Activated naive CD8-positive, alpha-beta T cell treated with anti-CD3 and anti-CD28 coated beads, Interleukin-2, amount 50 U/mL, for 24 hours (primary cell): Measurements from ENCODE around the gene CARF.
A peak's percentile ranks its signal among the peaks of the same experiment; 100 is the strongest.
"Not testable (repeated sequence)": the region's sequence is repeated elsewhere in the genome, so short reads cannot be mapped to it uniquely, and the experiment has no call there.

Source experiments
- ATAC-seq: fragments of 150-1000 bp; cut with Tn5 transposase; one replicate; pipeline ENCODE4 v1.10.0; 2021
- DNase-seq: peaks from one replicate; pipeline ENCODE4 v3.0.0; 2021
- H3K27ac Mint-ChIP-seq: one replicate; pipeline ENCODE4 v1.8.0; 2021; ENCODE audit warnings: mild to moderate bottlenecking, mixed read lengths
- H3K27me3 Mint-ChIP-seq: one replicate; pipeline ENCODE4 v1.8.0; 2021; ENCODE audit warnings: mixed read lengths
- H3K36me3 Mint-ChIP-seq: one replicate; pipeline ENCODE4 v1.8.0; 2021; ENCODE audit warnings: low read depth, mixed read lengths
- H3K4me1 Mint-ChIP-seq: one replicate; pipeline ENCODE4 v1.8.0; 2021; ENCODE audit warnings: mixed read lengths
- H3K4me3 Mint-ChIP-seq: one replicate; pipeline ENCODE4 v1.8.0; 2021; ENCODE audit warnings: mild to moderate bottlenecking, moderate library complexity, mixed read lengths
- H3K9me3 Mint-ChIP-seq: one replicate; pipeline ENCODE4 v1.8.0; 2021; ENCODE audit warnings: mixed read lengths

The CARF gene

GRCh38 chr2:202911512-202912341 is at the start of gene CARF, which contains the start of gene WDR12:
Gene CARF (plus strand): TSS chr2:202912275. CDS start chr2:202941903, 29,628 bp downstream.
Gene WDR12 (minus strand): TSS chr2:202911673. CDS start chr2:202911476, 197 bp downstream.
- Mint-ChIP-seq H3K36me3 (peaks cover 18% of the 10 kb centered on the region), H3K9me3 (no peaks in the 10 kb centered on the region), H3K27ac (peak within 1 kb of the TSS; percentile 97), H3K27me3 (no peaks in the 10 kb centered on the region), H3K4me1 (peaks cover 41% of the 10 kb centered on the region), H3K4me3 (peak within 1 kb of the TSS; percentile 99)
- peak; percentile 91 for DNase-seq
- ATAC-seq: peak; percentile 86

GRCh38 chr2:202870431-202871299 is 41.4 kb upstream of the CARF start:
- Mint-ChIP-seq H3K36me3 (no peaks in the 10 kb centered on the region), H3K27me3 (no peaks in the 10 kb centered on the region), H3K9me3 (no peaks in the 10 kb centered on the region), H3K27ac (peak overlapping the region; percentile 85), H3K4me1 (peaks cover 11% of the 10 kb centered on the region), H3K4me3 (peak overlapping the region; percentile 88)
- DNase-seq (peak; percentile 65), ATAC-seq (peak; percentile 69)

- H3K27ac Mint-ChIP-seq: peak within 1 kb of the TSS; percentile 85
- H3K9me3 Mint-ChIP-seq: no peaks in the 10 kb centered on the region
- H3K4me1 Mint-ChIP-seq: peaks cover 11% of the 10 kb centered on the region
- H3K36me3 Mint-ChIP-seq: no peaks in the 10 kb centered on the region
- peak; percentile 66 for DNase-seq
- peak within 1 kb of the TSS; percentile 88 for H3K4me3 Mint-ChIP-seq
- peak; percentile 84 for ATAC-seq
- H3K27me3 Mint-ChIP-seq: no peaks in the 10 kb centered on the region
These were observed 40.6 kb upstream of the CARF start, which contains the start of gene ICA1L for GRCh38 chr2:202871300-202872141. Gene ICA1L (minus strand): TSS chr2:202871766. CDS start chr2:202829009, 42,757 bp downstream.

- Mint-ChIP-seq H3K36me3 (peaks cover 9% of the 10 kb centered on the region), H3K9me3 (no peaks in the 10 kb centered on the region), H3K27me3 (no peaks in the 10 kb centered on the region), H3K4me1 (peaks cover 2% of the 10 kb centered on the region), H3K27ac (no peak overlapping the region), H3K4me3 (no peak overlapping the region)
- DNase-seq (no peak), ATAC-seq (no peak)
These were observed 34.4 kb upstream of the CARF start for GRCh38 chr2:202877699-202878098.

- H3K9me3 Mint-ChIP-seq: no peaks in the 10 kb centered on the region
- no peak overlapping the region for H3K27ac Mint-ChIP-seq
- H3K27me3 Mint-ChIP-seq: no peaks in the 10 kb centered on the region
- ATAC-seq: no peak
- H3K36me3 Mint-ChIP-seq: peaks cover 24% of the 10 kb centered on the region
- H3K4me3 Mint-ChIP-seq: no peak overlapping the region
- H3K4me1 Mint-ChIP-seq: no peaks in the 10 kb centered on the region
- no peak for DNase-seq
These were observed 30.5 kb upstream of the CARF start for GRCh38 chr2:202881570-202881969.

GRCh38 chr2:202883987-202884675 is 27.9 kb upstream of the CARF start:
- Mint-ChIP-seq H3K36me3 (peaks cover 31% of the 10 kb centered on the region), H3K4me1 (no peaks in the 10 kb centered on the region)

GRCh38 chr2:202885190-202885589 is 26.9 kb upstream of the CARF start:
- Mint-ChIP-seq H3K4me3 (no peak overlapping the region), H3K27me3 (no peaks in the 10 kb centered on the region), H3K27ac (no peak overlapping the region), H3K36me3 (peaks cover 40% of the 10 kb centered on the region), H3K9me3 (no peaks in the 10 kb centered on the region), H3K4me1 (no peaks in the 10 kb centered on the region)
- DNase-seq (no peak), ATAC-seq (no peak)

More at GRCh38 chr2:202883987-202884675, 27.9 kb upstream of the CARF start:
- ATAC-seq (no peak), DNase-seq (no peak)
- Mint-ChIP-seq H3K27ac (no peak overlapping the region), H3K27me3 (no peaks in the 10 kb centered on the region), H3K9me3 (no peaks in the 10 kb centered on the region), H3K4me3 (no peak overlapping the region)

- Mint-ChIP-seq H3K4me1 (peaks cover 28% of the 10 kb centered on the region), H3K36me3 (peaks cover 48% of the 10 kb centered on the region)
- H3K9me3 Mint-ChIP-seq, H3K27me3 Mint-ChIP-seq, H3K4me3 Mint-ChIP-seq, DNase-seq, H3K27ac Mint-ChIP-seq, ATAC-seq: not testable (repeated sequence)
These were observed 6.6 kb upstream of the CARF start for GRCh38 chr2:202905507-202905906.

GRCh38 chr2:202908186-202908585 is 3.9 kb upstream of the CARF start:
- no peaks in the 10 kb centered on the region for H3K27me3 Mint-ChIP-seq
- DNase-seq (no peak), ATAC-seq (no peak)
- H3K9me3 Mint-ChIP-seq: no peaks in the 10 kb centered on the region
- peaks cover 42% of the 10 kb centered on the region for H3K4me1 Mint-ChIP-seq
- H3K36me3 Mint-ChIP-seq: peaks cover 43% of the 10 kb centered on the region
- no peak overlapping the region for H3K4me3 Mint-ChIP-seq
- no peak overlapping the region for H3K27ac Mint-ChIP-seq

- Mint-ChIP-seq H3K9me3 (no peaks in the 10 kb centered on the region), H3K36me3 (peaks cover 34% of the 10 kb centered on the region), H3K4me1 (peaks cover 42% of the 10 kb centered on the region), H3K27me3 (no peaks in the 10 kb centered on the region), H3K27ac (peak overlapping the region; percentile 35), H3K4me3 (peak overlapping the region; percentile 99)
- ATAC-seq (no peak), DNase-seq (no peak)
These were observed 2.5 kb upstream of the CARF start for GRCh38 chr2:202909394-202910192.

GRCh38 chr2:202910250-202910649 is 1.8 kb upstream of the CARF start:
- peaks cover 30% of the 10 kb centered on the region for H3K36me3 Mint-ChIP-seq
- ATAC-seq, DNase-seq, H3K27me3 Mint-ChIP-seq, H3K9me3 Mint-ChIP-seq: not testable (repeated sequence)
- H3K4me1 Mint-ChIP-seq: peaks cover 41% of the 10 kb centered on the region
- peak overlapping the region; percentile 97 for H3K27ac Mint-ChIP-seq
- peak overlapping the region; percentile 99 for H3K4me3 Mint-ChIP-seq

GRCh38 chr2:202910698-202911097 is 1.4 kb upstream of the CARF start:
- peak overlapping the region; percentile 99 for H3K4me3 Mint-ChIP-seq
- H3K9me3 Mint-ChIP-seq: no peaks in the 10 kb centered on the region
- peak overlapping the region; percentile 97 for H3K27ac Mint-ChIP-seq
- H3K27me3 Mint-ChIP-seq: no peaks in the 10 kb centered on the region
- peaks cover 26% of the 10 kb centered on the region for H3K36me3 Mint-ChIP-seq
- peaks cover 41% of the 10 kb centered on the region for H3K4me1 Mint-ChIP-seq
- no peak for ATAC-seq
- no peak for DNase-seq

- Mint-ChIP-seq H3K9me3 (no peaks in the 10 kb centered on the region), H3K27me3 (no peaks in the 10 kb centered on the region), H3K4me1 (peaks cover 41% of the 10 kb centered on the region), H3K4me3 (peak overlapping the region; percentile 99), H3K27ac (peak overlapping the region; percentile 97), H3K36me3 (peaks cover 22% of the 10 kb centered on the region)
- DNase-seq (no peak), ATAC-seq (peak; percentile 22)
These were observed 918 bp upstream of the CARF start for GRCh38 chr2:202911203-202911511.
